HepG2 (cell line): ENCODE data around the gene RAB23. TPM values are rescaled to one million over a fixed set of nuclear protein-coding genes. Genes with fewer than 3 reads are reported as not detected.

Experiments
- ATAD3A ChIP-seq: sonication (generic); formaldehyde crosslinking; IDR thresholded peaks from 2 replicates; pipeline ENCODE4 v1.4.0; 2020; ENCODE audit warnings: missing genetic modification reagents
- ATF3 ChIP-seq: sonication (generic); formaldehyde crosslinking; IDR thresholded peaks from 2 replicates; pipeline ENCODE4 v1.4.0; 2020; ENCODE audit warnings: missing genetic modification reagents
- DBP ChIP-seq: sonication (generic); formaldehyde crosslinking; IDR thresholded peaks from 2 replicates; pipeline ENCODE4 v1.4.0; 2020; ENCODE audit warnings: missing genetic modification reagents; ENCODE audit errors: not compliant biosample characterization
- DMAP1 ChIP-seq: IDR thresholded peaks from 2 replicates; pipeline ENCODE4 v1.6.1; 2016
- DPF2 ChIP-seq: sonication (generic); formaldehyde crosslinking; IDR thresholded peaks from 2 replicates; pipeline ENCODE4 v1.4.0; 2020; ENCODE audit warnings: mild to moderate bottlenecking, low read depth, missing genetic modification reagents, borderline replicate concordance
- HMG20A ChIP-seq: IDR thresholded peaks from 2 replicates; pipeline ENCODE4 v1.6.1; 2016; ENCODE audit warnings: borderline replicate concordance
- HNRNPL ChIP-seq: fragments of 200-400 bp; formaldehyde crosslinking; IDR thresholded peaks from 2 replicates; pipeline ENCODE4 v1.6.1; 2017; ENCODE audit warnings: mild to moderate bottlenecking, low read depth, low read length
- NCOA1 ChIP-seq: sonication (generic); formaldehyde crosslinking; IDR thresholded peaks from 2 replicates; pipeline ENCODE4 v1.9.0; 2021; ENCODE audit warnings: missing genetic modification reagents
- PHF20 ChIP-seq: sonication (generic); formaldehyde crosslinking; IDR thresholded peaks from 2 replicates; pipeline ENCODE4 v1.5.0; 2020; ENCODE audit warnings: mild to moderate bottlenecking, missing genetic modification reagents
- REPIN1 ChIP-seq: sonication (generic); formaldehyde crosslinking; IDR thresholded peaks from 2 replicates; pipeline ENCODE4 v1.8.0; 2022; ENCODE audit warnings: missing genetic modification reagents, low read depth, mild to moderate bottlenecking, borderline replicate concordance
- SOX6 ChIP-seq, 2 experiments: fragments of 450-650 bp in 1 of 2; sonication (generic) in 1 of 2; formaldehyde crosslinking in 1 of 2; IDR thresholded peaks; 2 replicates each; pipeline versions ENCODE4 v1.4.0 to v1.6.1; 2017 to 2020; ENCODE audit warnings: antibody characterized with exemption in 1 of 2, mild to moderate bottlenecking in 1 of 2, missing genetic modification reagents in 1 of 2
- SP140L ChIP-seq: sonication (generic); formaldehyde crosslinking; IDR thresholded peaks from 2 replicates; pipeline ENCODE4 v1.4.0; 2020; ENCODE audit warnings: missing genetic modification reagents, borderline replicate concordance
- SUZ12 ChIP-seq: fragments of 150-350 bp; IDR thresholded peaks from 2 replicates; pipeline ENCODE4 v1.6.1; 2014; ENCODE audit warnings: low read depth, low read length
- XRCC5 ChIP-seq: fragments of 200-400 bp; formaldehyde crosslinking; optimal IDR thresholded peaks from 2 replicates; pipeline ENCODE3; 2017; ENCODE audit warnings: mild to moderate bottlenecking, low read length
- ZBTB1 ChIP-seq: sonication (generic); formaldehyde crosslinking; IDR thresholded peaks from 2 replicates; pipeline ENCODE4 v1.4.0; 2020; ENCODE audit warnings: missing genetic modification reagents, borderline replicate concordance
- ZBTB20 ChIP-seq: sonication (generic); formaldehyde crosslinking; IDR thresholded peaks from 2 replicates; pipeline ENCODE4 v1.8.1; 2023; ENCODE audit warnings: missing genetic modification reagents, low read depth, mild to moderate bottlenecking, borderline replicate concordance
- ZBTB34 ChIP-seq: sonication (generic); formaldehyde crosslinking; IDR thresholded peaks from 2 replicates; pipeline ENCODE4 v1.8.0; 2022; ENCODE audit warnings: mild to moderate bottlenecking, missing genetic modification reagents
- ZFP62 ChIP-seq: sonication (generic); formaldehyde crosslinking; IDR thresholded peaks from 2 replicates; pipeline ENCODE4 v1.4.0; 2020; ENCODE audit warnings: missing genetic modification reagents
- ZFX ChIP-seq: sonication (generic); formaldehyde crosslinking; IDR thresholded peaks from 2 replicates; pipeline ENCODE4 v1.4.0; 2020; ENCODE audit warnings: mild to moderate bottlenecking, low read depth, missing genetic modification reagents, moderate library complexity
- ZFYVE20 ChIP-seq: sonication (generic); formaldehyde crosslinking; IDR thresholded peaks from 2 replicates; pipeline ENCODE4 v1.8.0; 2023; ENCODE audit warnings: low read depth, mild to moderate bottlenecking, moderate library complexity, missing genetic modification reagents, borderline replicate concordance
- polyA plus RNA-seq, 8 experiments: library from polyadenylated mRNA; depleted of rRNA in 3 of 8; stranded (reverse) in 7 of 8; unstranded in 1 of 8; fragments of >200 nt; fragmentation: Illumina TruSeq in 4 of 8; extraction: Trizol in 4 of 8; gene quantifications; 2 replicates each; pipeline versions ENCODE4 v1.2.1 to v1.2.3, GENCODE V29; 2011 to 2016; ENCODE audit warnings: low read depth in 4 of 8, missing spikeins in 1 of 8, mixed read lengths in 1 of 8; ENCODE audit not compliant: insufficient read depth in 1 of 8
- total RNA-seq, 5 experiments: library from RNA; depleted of rRNA; stranded (reverse); fragments of >200 nt; fragmentation: Illumina TruSeq; extraction: Trizol; gene quantifications; 2 replicates each; pipeline ENCODE4 v1.2.3, GENCODE V29; 2016; ENCODE audit warnings: low read depth in 1 of 5
- TF ChIP-seq, protein P1 (sequence below): IDR thresholded peaks from 2 replicates; pipeline ENCODE4 v1.6.1; 2016; ENCODE audit warnings: low read depth

The RAB23 gene
- total and polyA plus RNA-seq, 2 of the 13 experiments (the other 11 are each of a cell fraction or from before 2014, with no cell fraction given): 5.5 to 16.4 TPM

DNA sequence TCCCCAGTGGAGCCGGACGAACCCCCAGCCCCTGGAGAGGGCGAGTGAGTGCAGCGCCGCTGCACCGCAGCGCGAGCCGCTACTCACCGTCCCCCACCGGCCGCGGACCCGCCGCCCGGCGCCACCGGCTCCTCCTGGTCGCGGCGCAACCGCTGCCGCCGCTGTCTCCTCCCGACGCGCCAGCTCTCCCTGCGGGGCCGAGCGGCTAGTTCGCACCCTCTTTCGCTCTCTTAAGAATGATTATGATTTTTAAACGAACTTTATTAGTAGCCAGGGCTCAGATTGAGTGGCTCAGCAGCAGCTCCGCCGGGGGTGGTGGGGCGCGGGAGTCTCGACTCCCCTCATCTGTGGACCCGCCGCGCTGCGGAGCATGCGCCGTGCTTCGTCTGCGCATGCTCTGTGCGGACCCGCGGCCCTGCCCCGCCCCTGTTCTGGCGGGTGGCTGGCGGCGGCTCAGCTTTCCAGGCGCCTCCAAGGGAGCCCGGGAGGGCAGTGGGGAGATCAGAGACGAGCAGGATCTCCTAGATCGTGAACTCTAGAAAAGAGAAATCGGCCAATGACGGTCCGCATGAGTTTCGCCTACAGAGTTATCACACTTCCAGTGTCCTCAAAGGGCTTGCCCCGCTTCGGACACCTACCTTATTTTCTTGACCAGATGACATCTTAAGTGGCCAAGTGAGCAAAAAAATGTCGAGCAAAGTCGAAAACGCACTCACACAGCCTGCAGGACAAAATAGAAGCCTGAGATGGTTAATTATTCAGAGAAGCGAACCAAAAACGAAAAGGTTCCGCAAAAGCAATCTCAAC lies at the start of gene RAB23 (continued):
- no peak for TF ChIP-seq ZBTB34 (CRISPR knock-in tag)
- TF ChIP-seq HMG20A: 0 out of 2 replicates have a peak, but pooled peaks have one; percentile 9
- peak; percentile 80 for TF ChIP-seq NCOA1
- no peak for TF ChIP-seq ZFP62 (CRISPR knock-in tag)
- TF ChIP-seq, protein P1, sequence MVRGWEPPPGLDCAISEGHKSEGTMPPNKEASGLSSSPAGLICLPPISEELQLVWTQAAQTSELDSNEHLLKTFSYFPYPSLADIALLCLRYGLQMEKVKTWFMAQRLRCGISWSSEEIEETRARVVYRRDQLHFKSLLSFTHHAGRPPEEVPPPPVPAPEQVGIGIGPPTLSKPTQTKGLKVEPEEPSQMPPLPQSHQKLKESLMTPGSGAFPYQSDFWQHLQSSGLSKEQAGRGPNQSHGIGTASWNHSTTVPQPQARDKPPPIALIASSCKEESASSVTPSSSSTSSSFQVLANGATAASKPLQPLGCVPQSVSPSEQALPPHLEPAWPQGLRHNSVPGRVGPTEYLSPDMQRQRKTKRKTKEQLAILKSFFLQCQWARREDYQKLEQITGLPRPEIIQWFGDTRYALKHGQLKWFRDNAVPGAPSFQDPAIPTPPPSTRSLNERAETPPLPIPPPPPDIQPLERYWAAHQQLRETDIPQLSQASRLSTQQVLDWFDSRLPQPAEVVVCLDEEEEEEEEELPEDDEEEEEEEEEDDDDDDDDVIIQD (CRISPR knock-in tag): no peak
- no peak for TF ChIP-seq REPIN1 (CRISPR knock-in tag)
- TF ChIP-seq DBP: no peak
- TF ChIP-seq ATAD3A (CRISPR knock-in tag): no peak
- peak; percentile 40; the same call in 1 of the 2 replicates for TF ChIP-seq SP140L (CRISPR knock-in tag)
- peak; percentile 60 for TF ChIP-seq ZFX (CRISPR knock-in tag)
- TF ChIP-seq PHF20 (CRISPR knock-in tag): no peak
- TF ChIP-seq DPF2 (CRISPR knock-in tag): no peak; the same call in 1 of the 2 replicates
- TF ChIP-seq XRCC5: peak; percentile 42
- TF ChIP-seq ATF3 (CRISPR knock-in tag): no peak
- peak; percentile 12; the same call in 1 of the 2 replicates for TF ChIP-seq ZBTB20 (CRISPR knock-in tag)
- TF ChIP-seq SOX6 (IDR thresholded peaks at IDR 0.05): no peak
- 0 out of 2 replicates have a peak, but pooled peaks have one; percentile 25 for TF ChIP-seq SOX6 (CRISPR knock-in tag; IDR thresholded peaks at IDR 0.05)
- no peak; the same call in 1 of the 2 replicates for TF ChIP-seq HNRNPL
- peak; percentile 59; the same call in 1 of the 2 replicates for TF ChIP-seq DMAP1 (CRISPR knock-in tag)
- no peak for TF ChIP-seq ZBTB1 (CRISPR knock-in tag)
- no peak for TF ChIP-seq ZFYVE20 (CRISPR knock-in tag)
- no peak for TF ChIP-seq SUZ12
